NOMO-1 treated with dmso at 0.1 percent for 144 hours (cell line): ENCODE results near the gene MINAR2.
A peak's percentile ranks its signal among the peaks of the same experiment; 100 is the strongest.

Experiments
- DNase-seq: peaks from one replicate; lab custom pipeline; 2025; ENCODE audit not compliant: unreplicated experiment; lab: John Stamatoyannopoulos, UW

MINAR2 gene

DNA sequence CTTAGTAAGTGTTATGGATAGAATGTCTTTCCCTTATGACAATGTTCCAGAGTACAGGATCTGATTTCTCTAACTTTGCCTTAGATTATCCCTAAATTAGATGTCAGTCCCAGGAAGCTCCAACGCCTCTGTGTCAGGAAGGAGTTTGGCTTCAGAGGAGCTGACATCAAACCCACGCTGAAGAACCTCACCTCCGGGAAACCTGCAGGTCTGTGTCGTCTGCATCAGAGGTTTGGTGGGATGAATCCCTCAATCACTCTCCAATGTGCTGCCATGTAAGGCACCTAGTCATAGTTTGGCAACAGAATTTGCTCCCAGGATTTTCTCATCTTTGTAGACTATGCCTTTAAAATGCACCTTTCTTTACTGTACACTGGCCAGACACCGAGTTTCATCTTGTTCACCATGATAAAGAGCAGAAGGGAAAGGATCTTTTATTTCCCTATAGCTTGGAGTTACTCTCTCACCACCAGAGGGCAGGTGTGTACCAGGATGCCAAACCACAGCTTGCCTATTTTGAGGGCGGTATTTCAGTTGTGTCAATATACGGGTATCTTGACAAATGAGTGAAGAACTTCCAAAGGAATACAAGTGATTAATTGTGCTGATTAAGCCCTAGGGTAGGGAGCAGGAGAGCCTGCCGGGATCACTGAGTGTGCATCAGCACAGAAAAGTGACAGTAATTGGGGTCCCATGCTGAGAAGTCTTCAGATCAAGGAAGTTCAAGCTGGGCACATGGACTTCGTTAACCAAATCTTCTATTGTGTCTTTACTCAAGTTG is 23.4 kb downstream of the MINAR2 start:
- DNase-seq, result peak; percentile 7

DNA sequence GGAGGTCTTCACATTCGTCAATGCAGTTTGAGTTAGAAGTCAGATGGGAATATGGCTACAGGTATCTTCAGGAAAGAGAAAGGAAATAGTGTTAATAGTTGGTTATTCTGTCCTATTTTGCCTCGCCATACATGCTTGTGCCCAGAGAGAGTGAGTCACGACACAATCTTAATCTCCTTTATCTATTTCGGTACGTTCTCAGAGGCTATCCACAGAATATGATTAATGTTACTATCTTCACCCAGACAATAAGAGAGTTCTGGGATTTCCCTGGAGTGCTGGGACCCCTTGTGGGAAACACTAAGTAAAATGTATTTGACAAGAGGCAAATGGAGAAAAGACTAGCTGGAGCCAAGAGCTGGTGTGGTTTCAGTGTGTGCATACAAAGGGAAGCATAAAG is 25.5 kb downstream of the MINAR2 start:
- DNase-seq, result no peak

DNA sequence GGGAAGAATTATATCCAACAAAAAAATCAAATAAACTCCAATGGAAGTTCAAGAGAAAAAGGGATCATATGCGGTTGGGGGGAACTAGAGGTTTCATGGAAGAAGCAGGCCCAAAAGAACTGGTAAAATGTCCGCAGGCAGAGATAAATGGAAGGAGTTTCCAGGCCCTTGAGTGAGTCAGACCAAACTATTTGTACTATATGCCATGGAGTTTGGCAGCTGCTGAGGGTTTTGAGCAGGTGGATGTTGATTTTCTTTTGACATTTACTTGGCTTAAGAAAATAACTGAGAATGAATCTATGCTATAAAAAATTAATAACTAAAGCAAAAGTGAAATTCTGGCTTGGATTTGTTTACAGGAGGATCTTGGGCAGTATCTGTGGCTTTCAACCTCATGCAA is 33.7 kb downstream of the MINAR2 start:
- DNase-seq, result no peak

DNA sequence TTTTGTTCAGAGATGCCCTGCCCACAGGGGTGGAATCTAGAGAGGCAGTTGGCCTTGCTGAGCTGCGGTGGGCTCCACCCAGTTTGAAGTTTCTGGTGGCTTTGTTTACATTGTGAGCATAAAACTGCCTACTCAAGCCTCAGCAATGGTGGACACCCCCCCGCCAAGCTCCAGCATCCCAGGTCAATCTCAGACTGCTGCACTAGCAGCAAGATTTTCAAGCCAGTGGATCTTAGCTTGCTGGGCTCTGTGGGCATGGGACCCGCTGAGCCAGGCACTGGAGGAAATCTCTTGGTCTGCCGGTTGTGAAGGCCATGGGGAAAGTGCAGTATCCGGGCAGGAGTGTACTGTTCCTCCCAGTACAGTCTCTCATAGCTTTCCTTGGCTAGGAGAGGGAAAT is 55.5 kb downstream of the MINAR2 start:
- DNase-seq, result no peak

DNA sequence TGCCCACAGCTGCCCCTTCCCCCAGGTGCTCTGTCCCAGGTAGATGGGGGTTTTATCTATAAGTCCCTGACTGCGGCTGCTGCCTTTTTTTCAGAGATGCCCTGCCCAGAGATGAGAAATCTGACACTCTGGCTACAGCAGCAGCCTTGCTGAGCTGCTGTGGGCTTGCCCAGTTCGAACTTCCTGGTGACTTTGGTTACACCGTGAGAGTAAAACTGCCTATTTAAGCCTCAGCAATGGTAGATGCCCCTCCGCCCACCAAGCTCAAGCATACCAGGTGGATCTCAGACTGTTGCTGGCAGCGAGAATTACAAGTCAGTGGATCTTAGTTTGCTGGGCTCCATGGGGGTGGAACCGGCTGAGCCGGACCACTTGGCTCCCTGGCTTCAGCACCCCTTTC is 56.8 kb downstream of the MINAR2 start:
- no peak for DNase-seq

DNA sequence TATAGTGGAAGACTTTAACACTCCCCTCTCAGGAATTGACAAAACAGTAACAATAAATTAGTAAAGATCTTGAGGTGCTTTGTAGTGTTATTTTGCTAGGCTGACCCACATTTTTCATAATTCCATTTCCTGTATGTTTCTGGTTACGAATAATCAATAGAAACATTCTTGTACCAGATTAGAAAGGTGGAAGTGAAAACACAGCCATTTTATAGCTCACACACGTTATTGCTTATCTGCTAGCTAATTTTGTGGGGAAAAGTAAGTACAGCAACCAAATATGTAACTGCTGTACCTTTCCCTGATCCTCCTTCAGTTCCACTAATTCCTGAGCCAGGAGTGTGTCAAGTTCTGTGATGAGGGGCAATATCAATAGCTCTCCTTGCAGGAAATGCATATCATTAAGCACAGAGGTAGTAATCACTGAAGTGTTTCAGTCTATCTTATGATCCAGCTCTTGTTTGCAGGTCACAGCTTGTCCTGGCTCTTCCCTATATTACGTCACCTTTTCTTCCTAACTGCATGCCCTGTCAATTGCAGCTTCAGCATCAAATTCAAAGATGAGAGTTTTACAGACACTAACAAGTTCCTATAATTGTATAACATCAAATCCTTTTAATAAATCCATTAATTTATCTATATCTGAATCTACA is 59.4 kb downstream of the MINAR2 start:
- no peak for DNase-seq
